Medulla oblongata (tissue), 1 donor: ENCODE measurements around the gene FTCD.
"Not testable (repeated sequence)": the region's sequence is repeated elsewhere in the genome, so short reads cannot be mapped to it uniquely, and the experiment has no call there.

Experiments used
- DNase-seq: peaks from one replicate; pipeline ENCODE4 v3.0.0-alpha.2; 2015; ENCODE audit errors: extremely low spot score

Gene FTCD

GRCh38 chr21:46154155-46154954 is 1.0 kb downstream of the FTCD start:
- no peak for DNase-seq

GRCh38 chr21:46153247-46154154 is 1.9 kb downstream of the FTCD start:
- peak; percentile 64 for DNase-seq

GRCh38 chr21:46152927-46153246 is 2.5 kb downstream of the FTCD start:
- no peak for DNase-seq

- DNase-seq, result no peak
Observed at GRCh38 chr21:46151989-46152926, 3.1 kb downstream of the FTCD start.

- DNase-seq, result no peak
Observed at GRCh38 chr21:46151261-46151988, 4.0 kb downstream of the FTCD start.

GRCh38 chr21:46150491-46151121 is 4.8 kb downstream of the FTCD start:
- no peak for DNase-seq

- no peak for DNase-seq
Observed at GRCh38 chr21:46150073-46150472, 5.3 kb downstream of the FTCD start.

GRCh38 chr21:46149205-46149901 is 6.0 kb downstream of the FTCD start:
- DNase-seq, result no peak

GRCh38 chr21:46148106-46148505 is 7.3 kb downstream of the FTCD start:
- no peak for DNase-seq

- DNase-seq, result not testable (repeated sequence)
Observed at GRCh38 chr21:46147429-46147828, 8.0 kb downstream of the FTCD start.

- no peak for DNase-seq
Observed at GRCh38 chr21:46146856-46147255, 8.5 kb downstream of the FTCD start.

- DNase-seq, result no peak
Observed at GRCh38 chr21:46145840-46146691, 9.3 kb downstream of the FTCD start.

GRCh38 chr21:46145159-46145839 is 10.1 kb downstream of the FTCD start:
- DNase-seq, result no peak

- peak; percentile 5 for DNase-seq
Observed at GRCh38 chr21:46144464-46145070, 10.8 kb downstream of the FTCD start.

GRCh38 chr21:46142582-46143473 is 12.6 kb downstream of the FTCD start:
- no peak for DNase-seq

- no peak for DNase-seq
Observed at GRCh38 chr21:46141767-46142581, 13.4 kb downstream of the FTCD start.
